H1 (cell line): Measurements from ENCODE around the gene KCNK7. TPM values are rescaled to one million over a fixed set of nuclear protein-coding genes. Genes with fewer than 3 reads are reported as not detected.

ENCODE experiments used
- CTCF ChIA-PET: fragments of 300-600 bp; sonication (Branson Sonifier 250); formaldehyde crosslinking; loops from one replicate; lab custom pipeline; 2021; ENCODE audit not compliant: partially characterized antibody; lab: Charles Lee
- POLR2A ChIA-PET: fragments of 300-600 bp; sonication (Branson Sonifier 250); formaldehyde crosslinking; loops from one replicate; lab custom pipeline; 2021; ENCODE audit warnings: inconsistent platforms; ENCODE audit not compliant: partially characterized antibody; lab: Charles Lee
- DNase-seq, 2 experiments: peaks; one replicate each; pipeline versions ENCODE4 v3.0.0 to v3.0.0-alpha.2; 2010 to 2022; ENCODE audit warnings: low spot score in 2 of 2, low read depth in 1 of 2, mixed read lengths in 1 of 2
- FAIRE-seq: peaks from 2 replicates; lab custom pipeline; 2011; peaks lifted over from hg19 to GRCh38; lab: Jason Lieb, UNC
- H2AFZ ChIP-seq: 2 replicates; pipeline ENCODE4 v1.8.1; 2012; ENCODE audit warnings: low read length, inconsistent platforms
- H2AK5ac ChIP-seq: 2 replicates; pipeline ENCODE4 v1.6.1; 2013; ENCODE audit warnings: low read depth, low read length
- H2BK120ac ChIP-seq: replicated peaks from 2 replicates; pipeline ENCODE3; 2013; ENCODE audit warnings: low read depth, low read length, inconsistent platforms
- H2BK12ac ChIP-seq: 2 replicates; pipeline ENCODE4 v1.6.1; 2013; ENCODE audit warnings: low read depth, low read length
- H2BK15ac ChIP-seq: 2 replicates; pipeline ENCODE4 v1.6.1; 2013; ENCODE audit warnings: low read length
- H2BK20ac ChIP-seq: 2 replicates; pipeline ENCODE4 v1.6.1; 2013; ENCODE audit warnings: low read length
- H2BK5ac ChIP-seq: 2 replicates; pipeline ENCODE4 v1.6.1; 2013; ENCODE audit warnings: low read depth, low read length
- H3K14ac ChIP-seq: 2 replicates; pipeline ENCODE4 v1.6.1; 2013; ENCODE audit warnings: inconsistent platforms; ENCODE audit not compliant: insufficient read length
- H3K18ac ChIP-seq: 2 replicates; pipeline ENCODE4 v1.6.1; 2013; ENCODE audit warnings: low read length; ENCODE audit errors: extremely low read depth
- H3K23ac ChIP-seq: 2 replicates; pipeline ENCODE4 v1.6.1; 2013; ENCODE audit warnings: inconsistent platforms; ENCODE audit not compliant: insufficient read length
- H3K23me2 ChIP-seq: 2 replicates; pipeline ENCODE4 v1.6.1; 2013; ENCODE audit warnings: low read depth, low read length
- H3K27ac ChIP-seq: 2 replicates; pipeline ENCODE4 v1.6.1; 2011; ENCODE audit warnings: low read depth, low read length, inconsistent platforms
- H3K27me3 ChIP-seq, 4 experiments: replicated peaks in 1 of 4; 1 replicate in 1 of 4; 2 replicates in 3 of 4; pipeline versions ENCODE4 v1.6.1 to v1.8.1; 2011 to 2013; ENCODE audit warnings: low read length in 3 of 4, mild to moderate bottlenecking in 3 of 4, inconsistent platforms in 2 of 4, mixed read lengths in 2 of 4, moderate library complexity in 1 of 4; ENCODE audit not compliant: control insufficient read depth in 3 of 4, insufficient read depth in 3 of 4; ENCODE audit errors: extremely low read depth in 1 of 4
- H3K36me3 ChIP-seq, 4 experiments: 2 replicates each; pipeline versions ENCODE4 v1.6.1 to v1.8.1; 2011 to 2013; ENCODE audit warnings: mild to moderate bottlenecking in 4 of 4, low read length in 3 of 4, moderate library complexity in 2 of 4, control low read depth in 1 of 4, inconsistent platforms in 1 of 4; ENCODE audit not compliant: insufficient read depth in 4 of 4, control insufficient read depth in 2 of 4
- H3K4ac ChIP-seq: replicated peaks from 2 replicates; pipeline ENCODE3; 2013; ENCODE audit warnings: low read length, low read depth, mixed read lengths, inconsistent platforms; ENCODE audit not compliant: insufficient read length
- H3K4me1 ChIP-seq, 4 experiments: replicated peaks in 1 of 4; 1 replicate in 1 of 4; 2 replicates in 3 of 4; pipeline versions ENCODE4 v1.6.1 to v1.8.1; 2011 to 2013; ENCODE audit warnings: low read length in 3 of 4, inconsistent platforms in 2 of 4, mixed read lengths in 1 of 4; ENCODE audit not compliant: insufficient read depth in 4 of 4, control insufficient read depth in 3 of 4
- H3K4me2 ChIP-seq, 2 experiments: 2 replicates each; pipeline versions ENCODE4 v1.6.1 to v1.8.1; 2011 to 2013; ENCODE audit warnings: low read depth in 2 of 2, low read length in 2 of 2, control low read depth in 1 of 2, inconsistent platforms in 1 of 2, mild to moderate bottlenecking in 1 of 2; ENCODE audit not compliant: insufficient read depth in 1 of 2
- H3K4me3 ChIP-seq, 4 experiments: fragments of 200-600, 300-600 bp in 1 of 4; sonication (generic), shearing (Covaris generic), sonication (Bioruptor Twin) in 1 of 4; 2 replicates each; pipeline versions ENCODE4 v1.5.1 to v1.8.1; 2011 to 2016; ENCODE audit warnings: low read length in 4 of 4, low read depth in 3 of 4, control low read depth in 2 of 4, inconsistent platforms in 2 of 4, mild to moderate bottlenecking in 2 of 4, mixed read lengths in 1 of 4, moderate library complexity in 1 of 4; ENCODE audit not compliant: insufficient read depth in 2 of 4; ENCODE audit errors: extremely low read depth in 1 of 4
- H3K56ac ChIP-seq: replicated peaks from 2 replicates; pipeline ENCODE3; 2013; ENCODE audit warnings: low read depth, mild to moderate bottlenecking, mixed read lengths, low read length, inconsistent platforms; ENCODE audit not compliant: insufficient read length
- H3K79me1 ChIP-seq: 2 replicates; pipeline ENCODE4 v1.6.1; 2013; ENCODE audit warnings: low read depth, low read length, control low read depth
- H3K79me2 ChIP-seq, 2 experiments: 2 replicates each; pipeline versions ENCODE4 v1.6.1 to v1.8.1; 2012 to 2013; ENCODE audit warnings: low read length in 2 of 2, mild to moderate bottlenecking in 2 of 2, inconsistent platforms in 1 of 2; ENCODE audit not compliant: insufficient read depth in 2 of 2, control insufficient read depth in 1 of 2
- H3K9ac ChIP-seq, 4 experiments: replicated peaks in 1 of 4; 1 replicate in 1 of 4; 2 replicates in 3 of 4; pipeline versions ENCODE4 v1.6.1 to v1.8.1; 2011 to 2013; ENCODE audit warnings: low read depth in 3 of 4, low read length in 3 of 4, control low read depth in 2 of 4, mild to moderate bottlenecking in 2 of 4, moderate library complexity in 2 of 4, inconsistent platforms in 1 of 4; ENCODE audit errors: extremely low read depth in 1 of 4
- H3K9me3 ChIP-seq, 2 experiments: 2 replicates each; pipeline versions ENCODE4 v1.6.1 to v1.8.1; 2012 to 2013; ENCODE audit warnings: mild to moderate bottlenecking in 2 of 2, moderate library complexity in 2 of 2, control low read depth in 1 of 2, inconsistent platforms in 1 of 2, low read depth in 1 of 2, low read length in 1 of 2, mixed read lengths in 1 of 2; ENCODE audit not compliant: insufficient read depth in 2 of 2
- H4K20me1 ChIP-seq, 2 experiments: replicated peaks in 1 of 2; 2 replicates each; pipeline versions ENCODE3 to v1.8.1; 2011 to 2013; ENCODE audit warnings: inconsistent platforms in 2 of 2, low read length in 2 of 2, mild to moderate bottlenecking in 1 of 2; ENCODE audit not compliant: insufficient read depth in 2 of 2, control insufficient read depth in 1 of 2
- H4K5ac ChIP-seq: 2 replicates; pipeline ENCODE4 v1.6.1; 2013; ENCODE audit warnings: low read length, low read depth, mixed read lengths, inconsistent platforms; ENCODE audit not compliant: insufficient read length
- H4K8ac ChIP-seq: 2 replicates; pipeline ENCODE4 v1.8.0; 2013; ENCODE audit warnings: mild to moderate bottlenecking, moderate library complexity, low read length, inconsistent platforms; ENCODE audit not compliant: insufficient read depth; ENCODE audit errors: extremely low read depth
- H4K91ac ChIP-seq: replicated peaks from 2 replicates; pipeline ENCODE3; 2013; ENCODE audit warnings: low read length, mixed read lengths, inconsistent platforms; ENCODE audit not compliant: insufficient read length
- ATF3 ChIP-seq: IDR thresholded peaks from 2 replicates; pipeline ENCODE4 v1.6.1; 2011; ENCODE audit warnings: low read depth, mild to moderate bottlenecking, low read length; ENCODE audit not compliant: insufficient read depth
- CHD2 ChIP-seq: IDR thresholded peaks from 2 replicates; pipeline ENCODE4 v1.6.1; 2012; ENCODE audit warnings: low read length, improper control_type of control experiment
- HDAC2 ChIP-seq, 2 experiments: fragments of 300-600 bp in 1 of 2; sonication (generic) in 1 of 2; IDR thresholded peaks; 2 replicates each; pipeline ENCODE4 v1.6.1; 2011 to 2012; ENCODE audit warnings: low read depth in 2 of 2, low read length in 2 of 2, mild to moderate bottlenecking in 2 of 2, moderate library complexity in 2 of 2, borderline replicate concordance in 1 of 2, inconsistent platforms in 1 of 2
- NRF1 ChIP-seq: IDR thresholded peaks from 2 replicates; pipeline ENCODE4 v1.6.1; 2011; ENCODE audit warnings: mild to moderate bottlenecking, low read depth, low read length, improper control_type of control experiment
- POLR2A ChIP-seq, 2 experiments: IDR thresholded peaks; 1 replicate in 1 of 2; 2 replicates in 1 of 2; pipeline ENCODE4 v1.6.1; 2011; ENCODE audit warnings: low read depth in 2 of 2, low read length in 2 of 2, mild to moderate bottlenecking in 2 of 2; ENCODE audit errors: control extremely low read depth in 1 of 2
- SAP30 ChIP-seq: fragments of 300-600 bp; sonication (generic); IDR thresholded peaks from 2 replicates; pipeline ENCODE4 v1.7.1; 2012; ENCODE audit warnings: low read length, moderate library complexity, mild to moderate bottlenecking, inconsistent platforms; ENCODE audit not compliant: insufficient read depth, insufficient replicate concordance
- SIN3A ChIP-seq, 2 experiments: IDR thresholded peaks in 1 of 2; conservative IDR thresholded peaks in 1 of 2; 2 replicates each; pipeline ENCODE4 v1.6.1; 2011 to 2012; ENCODE audit warnings: low read length in 2 of 2, improper control_type of control experiment in 1 of 2, low read depth in 1 of 2, mild to moderate bottlenecking in 1 of 2
- SUZ12 ChIP-seq: fragments of 200-600 bp; sonication (generic); IDR thresholded peaks from 2 replicates; pipeline ENCODE4 v1.6.1; 2012; ENCODE audit warnings: mild to moderate bottlenecking, inconsistent platforms, low read length, moderate library complexity, mixed read lengths
- TBP ChIP-seq: IDR thresholded peaks from 2 replicates; pipeline ENCODE4 v1.6.1; 2011; ENCODE audit warnings: low read depth, low read length, improper control_type of control experiment
- TCF12 ChIP-seq: IDR thresholded peaks from 2 replicates; pipeline ENCODE4 v1.6.1; 2011; ENCODE audit warnings: low read depth, mild to moderate bottlenecking, low read length
- WGBS, 2 experiments: shearing (Covaris generic) in 1 of 2; methylation state at CpG; one replicate each; pipeline versions ENCODE4 v1.1.6 to v1.1.7; 2013 to 2015; ENCODE audit warnings: low lambda C conversion rate in 2 of 2, mixed read lengths in 2 of 2, inconsistent platforms in 1 of 2, low coverage in 1 of 2, missing lambda C conversion rate in 1 of 2; ENCODE audit not compliant: insufficient replicate concordance in 2 of 2, insufficient coverage in 1 of 2, insufficient read length in 1 of 2; ENCODE audit errors: extremely low coverage in 1 of 2, missing lambda C conversion rate in 1 of 2; 5-methylcytosine and 5-hydroxymethylcytosine counted together
- polyA plus RNA-seq, 7 experiments: library from polyadenylated mRNA; depleted of rRNA in 3 of 7; stranded (reverse) in 5 of 7; unstranded in 2 of 7; fragments of >200 nt in 5 of 7; fragments of 200-250 nt in 2 of 7; gene quantifications; 1 replicate in 5 of 7; 2 replicates in 1 of 7; 4 replicates in 1 of 7; pipeline versions ENCODE4 v1.2.1 to v1.2.3, GENCODE V29; 2011 to 2013; ENCODE audit warnings: missing spikeins in 2 of 7, mixed read lengths in 2 of 7
- total RNA-seq: library from RNA; stranded (reverse); fragmentation: NEBNext Ultra II Directional; extraction: Animal tissue kit (Norgen Biotek cat#: 25700); gene quantifications from 2 replicates; pipeline ENCODE4 v1.2.1, GENCODE V29; 2021

KCNK7 gene
- total and polyA plus RNA-seq, 2 of the 8 experiments (the other 6 are each of a cell fraction or from before 2014, with no cell fraction given), result 0.74 to 1.0 TPM

GRCh38 chr11:65639623-65640482 is 44.3 kb upstream of the KCNK7 start:
- H3K36me3 ChIP-seq, result peaks cover 2 to 21% (median 13%) of the 10 kb centered on the region in 4 experiments; a peak in 6 of 8 replicates
- no peak overlapping the region for H2AFZ ChIP-seq
- DNase-seq, result no peak
- no peaks in the 10 kb centered on the region for H3K79me2 ChIP-seq
- peaks cover 3 to 37% (median 22%) of the 10 kb centered on the region in 4 experiments for H3K4me1 ChIP-seq
- H3K23me2 ChIP-seq, result peaks cover 8% of the 10 kb centered on the region; the same call in 1 of the 2 replicates
- H3K27ac ChIP-seq, result no peak overlapping the region
- H3K14ac ChIP-seq, result no peak overlapping the region
- no peak overlapping the region; a peak in 1 of 4 replicates for H3K4me2 ChIP-seq
- no peak for FAIRE-seq
- H4K91ac ChIP-seq, result no peak overlapping the region
- peaks cover 0 to 7% of the 10 kb centered on the region in 2 experiments for H4K20me1 ChIP-seq
- H2BK20ac ChIP-seq, result no peak overlapping the region
- no peak overlapping the region for H3K23ac ChIP-seq
- H3K9ac ChIP-seq, result no peak overlapping the region
- H3K27me3 ChIP-seq, result peaks cover 0 to 4% (median 2%) of the 10 kb centered on the region in 4 experiments; a peak in 2 of 7 replicates
- no peak overlapping the region for H2BK5ac ChIP-seq
- no peak overlapping the region for H3K4me3 ChIP-seq
- H4K5ac ChIP-seq, result no peak overlapping the region
- no peak overlapping the region for H2BK15ac ChIP-seq
- no peak overlapping the region for H3K18ac ChIP-seq
- CTCF ChIA-PET, result interaction anchor here (1.0 to 2.5 kb wide), 8 partner anchors 11 to 141 kb away, joined by 3 to 16 read pairs (median 4); partner anchors contain the start of gene AP5B1
- no peak overlapping the region for H2AK5ac ChIP-seq
- H2BK120ac ChIP-seq, result no peak overlapping the region
- H3K79me1 ChIP-seq, result peaks cover 3% of the 10 kb centered on the region; the same call in 1 of the 2 replicates
- peak overlapping the region; percentile 48 for H4K8ac ChIP-seq
- no peak overlapping the region for H3K56ac ChIP-seq
- H3K4ac ChIP-seq, result no peak overlapping the region
- 0 out of 2 replicates have a peak overlapping the region, but pooled peaks have one; percentile 60 for H2BK12ac ChIP-seq
- 82% methylated on average over 8 of the region's 8 CpGs; no CpG with 5 or more reads in 1 of the 2 experiments for WGBS, 2 experiments
- no peaks in the 10 kb centered on the region for H3K9me3 ChIP-seq
- POLR2A ChIA-PET, result interaction anchor here (1.4 to 6.9 kb wide), 8 partner anchors 7 to 23 kb away, joined by 3 to 56 read pairs (median 14); partner anchors contain the start of gene RELA
- TF ChIP-seq SIN3A (conservative IDR thresholded peaks at IDR 0.05 in 1 of 2, IDR thresholded peaks at IDR 0.05 in 1 of 2; ENCODE audit: low read depth in 1 of 2, low read length in 2 of 2) (no peak), TBP (no peak), POLR2A (IDR thresholded peaks at IDR 0.05; ENCODE audit: control extremely low read depth in 1 of 2, low read depth in 2 of 2, low read length in 2 of 2) (no peak), NRF1 (no peak), TCF12 (no peak), SAP30 (no peak), ATF3 (no peak), SUZ12 (no peak), CHD2 (no peak), HDAC2 (IDR thresholded peaks at IDR 0.05; ENCODE audit: borderline replicate concordance in 1 of 2, low read depth in 2 of 2, low read length in 2 of 2) (no peak)
